Brain pericyte (primary cell): ENCODE measurements around the gene KLKB1.

Experiments used
- DNase-seq: peaks from one replicate; pipeline ENCODE4 v3.0.0-alpha.2; 2012; ENCODE audit warnings: low read depth, low spot score

KLKB1 gene

GRCh38 chr4:186307497-186307896 is 80.2 kb downstream of the KLKB1 start:
- no peak for DNase-seq

- no peak for DNase-seq
Measured at GRCh38 chr4:186307916-186308315, 80.6 kb downstream of the KLKB1 start.
